ENCODE data around the gene SLC25A20.

DNA sequence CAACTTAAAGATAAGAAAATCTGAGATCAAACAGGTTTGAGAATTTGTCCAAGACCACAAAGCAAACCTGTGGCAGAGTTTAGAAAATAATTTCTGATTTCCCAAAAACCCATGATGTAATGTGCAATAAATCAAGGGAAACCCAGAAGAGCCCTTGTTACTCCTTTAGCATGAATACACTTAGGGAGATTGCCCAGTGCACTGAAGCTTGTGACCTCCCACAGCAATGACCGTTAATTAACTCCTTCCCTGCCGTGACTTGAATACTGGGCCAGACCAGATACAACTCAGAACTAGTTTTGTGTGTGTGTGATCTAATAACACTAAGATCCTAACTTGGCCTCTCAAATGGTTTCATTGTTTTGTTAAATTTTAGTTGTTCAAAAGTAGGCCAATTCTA lies 53.5 kb downstream of the SLC25A20 start:
- TF ChIP-seq, protein P1, sequence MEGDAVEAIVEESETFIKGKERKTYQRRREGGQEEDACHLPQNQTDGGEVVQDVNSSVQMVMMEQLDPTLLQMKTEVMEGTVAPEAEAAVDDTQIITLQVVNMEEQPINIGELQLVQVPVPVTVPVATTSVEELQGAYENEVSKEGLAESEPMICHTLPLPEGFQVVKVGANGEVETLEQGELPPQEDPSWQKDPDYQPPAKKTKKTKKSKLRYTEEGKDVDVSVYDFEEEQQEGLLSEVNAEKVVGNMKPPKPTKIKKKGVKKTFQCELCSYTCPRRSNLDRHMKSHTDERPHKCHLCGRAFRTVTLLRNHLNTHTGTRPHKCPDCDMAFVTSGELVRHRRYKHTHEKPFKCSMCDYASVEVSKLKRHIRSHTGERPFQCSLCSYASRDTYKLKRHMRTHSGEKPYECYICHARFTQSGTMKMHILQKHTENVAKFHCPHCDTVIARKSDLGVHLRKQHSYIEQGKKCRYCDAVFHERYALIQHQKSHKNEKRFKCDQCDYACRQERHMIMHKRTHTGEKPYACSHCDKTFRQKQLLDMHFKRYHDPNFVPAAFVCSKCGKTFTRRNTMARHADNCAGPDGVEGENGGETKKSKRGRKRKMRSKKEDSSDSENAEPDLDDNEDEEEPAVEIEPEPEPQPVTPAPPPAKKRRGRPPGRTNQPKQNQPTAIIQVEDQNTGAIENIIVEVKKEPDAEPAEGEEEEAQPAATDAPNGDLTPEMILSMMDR (IDR thresholded peaks at IDR 0.05), result no peak
- TF ChIP-seq ZFX (IDR thresholded peaks at IDR 0.05; ENCODE audit: borderline replicate concordance), result no peak

Data from 22Rv1 (cell line).